WTC11 (cell line): Measurements from ENCODE around the gene PPARA. TPM values are rescaled to one million over a fixed set of nuclear protein-coding genes. Genes with fewer than 3 reads are reported as not detected.

Experiments used
- ATAC-seq: fragments of 200-7000 bp; cut with Tn5 transposase; 2 replicates; pipeline ENCODE4 v1.10.0; 2021; ENCODE audit warnings: mild to moderate bottlenecking, moderate library complexity
- CTCF ChIA-PET: fragments of 300-600 bp; sonication (Branson Sonifier 250); formaldehyde crosslinking; loops from one replicate; lab custom pipeline; 2021; ENCODE audit warnings: antibody characterized with exemption; lab: Charles Lee
- POLR2A ChIA-PET: fragments of 350-600 bp; sonication (Branson Sonifier 250); formaldehyde crosslinking; loops from one replicate; lab custom pipeline; 2021; ENCODE audit warnings: antibody characterized with exemption; lab: Charles Lee
- DNase-seq: peaks from one replicate; pipeline ENCODE4 v3.0.0; 2021; ENCODE audit warnings: low spot score
- H3K27ac Mint-ChIP-seq: 2 replicates; pipeline ENCODE4 v1.8.0; 2021; ENCODE audit warnings: mixed read lengths
- H3K27me3 Mint-ChIP-seq: 2 replicates; pipeline ENCODE4 v1.8.0; 2021; ENCODE audit warnings: low read depth, mild to moderate bottlenecking, moderate library complexity, mixed read lengths
- H3K36me3 Mint-ChIP-seq: 2 replicates; pipeline ENCODE4 v1.8.0; 2021; ENCODE audit warnings: mixed read lengths
- H3K4me1 Mint-ChIP-seq: 2 replicates; pipeline ENCODE4 v1.8.0; 2022; ENCODE audit warnings: mixed read lengths
- H3K4me3 Mint-ChIP-seq: 2 replicates; pipeline ENCODE4 v1.8.0; 2021; ENCODE audit warnings: mild to moderate bottlenecking, moderate library complexity, mixed read lengths
- H3K9me3 Mint-ChIP-seq: 2 replicates; pipeline ENCODE4 v1.8.0; 2021; ENCODE audit warnings: mixed read lengths
- ATF1 ChIP-seq: sonication (generic); formaldehyde crosslinking; IDR thresholded peaks from 2 replicates; pipeline ENCODE4 v1.8.1; 2023; ENCODE audit warnings: mild to moderate bottlenecking, moderate library complexity, missing genetic modification reagents
- CREM ChIP-seq: sonication (generic); formaldehyde crosslinking; IDR thresholded peaks from 2 replicates; pipeline ENCODE4 v1.8.1; 2022; ENCODE audit warnings: mild to moderate bottlenecking, missing genetic modification reagents, moderate library complexity
- GRHL2 ChIP-seq: fragments of 250-450 bp; sonication (Bioruptor Pico); IDR thresholded peaks from 2 replicates; pipeline ENCODE4 v1.8.0; 2022; ENCODE audit warnings: mild to moderate bottlenecking, moderate library complexity; ENCODE audit not compliant: insufficient replicate concordance, severe bottlenecking
- IRF2 ChIP-seq: sonication (generic); formaldehyde crosslinking; IDR thresholded peaks from 2 replicates; pipeline ENCODE4 v1.8.0; 2022; ENCODE audit warnings: low read depth, missing genetic modification reagents, borderline replicate concordance
- KAT7 ChIP-seq: sonication (generic); formaldehyde crosslinking; IDR thresholded peaks from 2 replicates; pipeline ENCODE4 v1.8.1; 2023; ENCODE audit warnings: missing genetic modification reagents, mild to moderate bottlenecking, borderline replicate concordance
- NFATC4 ChIP-seq: fragments of 250-450 bp; sonication (Bioruptor Pico); IDR thresholded peaks from 2 replicates; pipeline ENCODE4 v1.9.0; 2021; ENCODE audit warnings: mild to moderate bottlenecking
- RELA ChIP-seq: sonication (generic); formaldehyde crosslinking; IDR thresholded peaks from 2 replicates; pipeline ENCODE4 v1.8.1; 2022; ENCODE audit warnings: missing genetic modification reagents, mild to moderate bottlenecking, borderline replicate concordance
- RORB ChIP-seq: fragments of 250-450 bp; sonication (Bioruptor Pico); IDR thresholded peaks from 2 replicates; pipeline ENCODE4 v1.9.0; 2021; ENCODE audit warnings: mild to moderate bottlenecking
- TEAD4 ChIP-seq: sonication (generic); formaldehyde crosslinking; IDR thresholded peaks from 2 replicates; pipeline ENCODE4 v1.8.0; 2022; ENCODE audit warnings: mild to moderate bottlenecking, missing genetic modification reagents
- ZNF263 ChIP-seq: sonication (generic); formaldehyde crosslinking; IDR thresholded peaks from 2 replicates; pipeline ENCODE4 v1.8.1; 2022; ENCODE audit warnings: low read depth, mild to moderate bottlenecking, moderate library complexity, missing genetic modification reagents
- ZNF423 ChIP-seq: fragments of 250-450 bp; sonication (Bioruptor Pico); IDR thresholded peaks from 2 replicates; pipeline ENCODE4 v2.1.2; 2022; ENCODE audit warnings: mild to moderate bottlenecking, moderate library complexity
- total RNA-seq: library from RNA; stranded (reverse); gene quantifications from 3 replicates; pipeline ENCODE4 v1.2.3, GENCODE V29; 2021
- TF ChIP-seq, protein P1 (sequence below): fragments of 250-450 bp; sonication (Bioruptor Pico); IDR thresholded peaks from 2 replicates; pipeline ENCODE4 v1.9.0; 2021; ENCODE audit warnings: mild to moderate bottlenecking
- TF ChIP-seq, protein P2 (sequence below): sonication (generic); formaldehyde crosslinking; conservative IDR thresholded peaks from 2 replicates; pipeline ENCODE4 v1.8.1; 2022; ENCODE audit warnings: mild to moderate bottlenecking, missing genetic modification reagents
- TF ChIP-seq, protein P3 (sequence below): sonication (generic); formaldehyde crosslinking; IDR thresholded peaks from 2 replicates; pipeline ENCODE4 v1.8.0; 2022; ENCODE audit warnings: mild to moderate bottlenecking, missing genetic modification reagents
- TF ChIP-seq, protein P4 (sequence below): sonication (generic); formaldehyde crosslinking; IDR thresholded peaks from 2 replicates; pipeline ENCODE4 v1.8.1; 2022; ENCODE audit warnings: low read depth, missing genetic modification reagents, borderline replicate concordance
- TF ChIP-seq, protein P5 (sequence below): fragments of 250-450 bp; sonication (Bioruptor Pico); IDR thresholded peaks from 2 replicates; pipeline ENCODE4 v1.9.0; 2021; ENCODE audit warnings: mild to moderate bottlenecking

PPARA gene
- total RNA-seq, 1 experiment from 2014 or later = 9.3 TPM

DNA sequence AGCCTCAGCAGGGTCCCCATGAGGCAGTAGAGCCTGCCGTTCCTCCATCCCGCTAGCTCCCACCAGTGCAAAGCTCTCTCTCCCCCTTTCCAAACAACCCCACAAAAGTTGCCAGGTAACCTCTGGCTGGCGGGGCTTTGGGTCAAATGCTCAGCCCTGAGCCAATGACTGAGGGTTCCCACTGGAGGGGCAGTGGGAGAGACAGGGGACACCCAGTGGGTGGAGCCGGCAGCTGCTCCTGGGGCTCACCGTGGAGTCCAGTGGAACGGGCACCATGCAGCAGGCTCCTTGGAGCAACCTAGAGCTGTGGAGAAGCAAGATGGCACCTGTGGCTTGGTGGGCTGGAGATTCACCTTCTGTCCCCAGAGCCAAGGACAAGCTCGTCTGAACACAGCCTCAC lies 25.0 kb upstream of the PPARA start:
- POLR2A ChIA-PET = no interaction called here
- H3K36me3 Mint-ChIP-seq = no peaks in the 10 kb centered on the region

DNA sequence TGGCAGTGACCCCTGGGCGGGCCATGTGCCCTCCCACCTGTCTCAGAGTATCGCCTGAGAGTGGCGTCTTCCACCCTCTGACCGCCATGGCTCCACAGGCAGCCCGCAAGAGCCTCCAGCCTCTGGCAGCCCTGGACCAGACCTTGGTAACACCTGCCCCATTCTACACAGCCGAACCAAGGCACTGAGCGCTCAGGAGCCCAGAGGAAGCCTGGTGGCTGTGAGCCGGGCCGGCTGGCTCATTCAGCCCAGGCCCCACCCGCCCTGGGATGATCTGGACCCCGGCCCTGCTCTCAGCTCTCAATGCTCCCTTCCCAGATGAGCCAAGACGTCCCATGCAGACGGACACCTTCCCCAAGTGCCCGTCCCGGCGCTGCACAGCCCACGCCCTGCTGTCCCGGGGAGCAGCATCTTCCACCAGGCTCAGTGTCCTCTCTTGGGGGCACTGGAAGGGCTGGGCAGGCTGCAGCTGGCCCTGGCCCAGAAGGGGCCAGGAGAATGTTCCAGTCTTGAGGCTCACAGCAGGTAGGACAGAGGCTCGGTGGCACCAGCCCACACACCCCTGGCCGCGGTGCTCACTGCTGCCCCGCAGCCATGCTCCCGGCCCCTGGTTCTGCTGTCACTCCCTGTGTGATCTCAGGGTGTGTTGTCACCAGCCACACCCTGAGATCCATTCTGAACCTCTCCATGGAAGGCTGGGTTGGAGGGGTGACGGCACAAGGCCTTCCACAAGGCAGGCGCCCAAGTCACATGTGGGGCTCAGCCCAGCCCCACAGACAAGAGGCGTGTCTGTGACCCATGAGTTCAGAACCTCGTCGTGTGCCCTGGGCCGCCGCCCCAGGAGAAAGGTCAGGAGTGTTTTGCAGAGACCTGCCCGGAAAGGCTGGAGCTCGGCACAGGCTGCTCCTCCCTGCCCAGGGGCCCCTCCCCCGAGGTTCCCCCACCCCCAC lies 24.2 kb upstream of the PPARA start:
- Mint-ChIP-seq H3K36me3 (no peaks in the 10 kb centered on the region), H3K4me1 (no peaks in the 10 kb centered on the region), H3K9me3 (no peaks in the 10 kb centered on the region), H3K27ac (no peak overlapping the region), H3K27me3 (no peaks in the 10 kb centered on the region), H3K4me3 (no peak overlapping the region)
- no peak for DNase-seq
- POLR2A ChIA-PET = no interaction called here
- TF ChIP-seq CREM (CRISPR knock-in tag) (no peak), ZNF423 (CRISPR knock-in tag) (no peak), ATF1 (no peak), NFATC4 (CRISPR knock-in tag) (no peak), ZNF263 (no peak), GRHL2 (CRISPR knock-in tag) (no peak), KAT7 (CRISPR knock-in tag) (no peak), RELA (CRISPR knock-in tag) (no peak), TEAD4 (CRISPR knock-in tag) (no peak)
- TF ChIP-seq, protein P1, sequence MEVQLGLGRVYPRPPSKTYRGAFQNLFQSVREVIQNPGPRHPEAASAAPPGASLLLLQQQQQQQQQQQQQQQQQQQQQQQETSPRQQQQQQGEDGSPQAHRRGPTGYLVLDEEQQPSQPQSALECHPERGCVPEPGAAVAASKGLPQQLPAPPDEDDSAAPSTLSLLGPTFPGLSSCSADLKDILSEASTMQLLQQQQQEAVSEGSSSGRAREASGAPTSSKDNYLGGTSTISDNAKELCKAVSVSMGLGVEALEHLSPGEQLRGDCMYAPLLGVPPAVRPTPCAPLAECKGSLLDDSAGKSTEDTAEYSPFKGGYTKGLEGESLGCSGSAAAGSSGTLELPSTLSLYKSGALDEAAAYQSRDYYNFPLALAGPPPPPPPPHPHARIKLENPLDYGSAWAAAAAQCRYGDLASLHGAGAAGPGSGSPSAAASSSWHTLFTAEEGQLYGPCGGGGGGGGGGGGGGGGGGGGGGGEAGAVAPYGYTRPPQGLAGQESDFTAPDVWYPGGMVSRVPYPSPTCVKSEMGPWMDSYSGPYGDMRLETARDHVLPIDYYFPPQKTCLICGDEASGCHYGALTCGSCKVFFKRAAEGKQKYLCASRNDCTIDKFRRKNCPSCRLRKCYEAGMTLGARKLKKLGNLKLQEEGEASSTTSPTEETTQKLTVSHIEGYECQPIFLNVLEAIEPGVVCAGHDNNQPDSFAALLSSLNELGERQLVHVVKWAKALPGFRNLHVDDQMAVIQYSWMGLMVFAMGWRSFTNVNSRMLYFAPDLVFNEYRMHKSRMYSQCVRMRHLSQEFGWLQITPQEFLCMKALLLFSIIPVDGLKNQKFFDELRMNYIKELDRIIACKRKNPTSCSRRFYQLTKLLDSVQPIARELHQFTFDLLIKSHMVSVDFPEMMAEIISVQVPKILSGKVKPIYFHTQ (CRISPR knock-in tag) = no peak
- TF ChIP-seq, protein P2, sequence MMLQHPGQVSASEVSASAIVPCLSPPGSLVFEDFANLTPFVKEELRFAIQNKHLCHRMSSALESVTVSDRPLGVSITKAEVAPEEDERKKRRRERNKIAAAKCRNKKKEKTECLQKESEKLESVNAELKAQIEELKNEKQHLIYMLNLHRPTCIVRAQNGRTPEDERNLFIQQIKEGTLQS (CRISPR knock-in tag) = no peak
- TF ChIP-seq, protein P3, sequence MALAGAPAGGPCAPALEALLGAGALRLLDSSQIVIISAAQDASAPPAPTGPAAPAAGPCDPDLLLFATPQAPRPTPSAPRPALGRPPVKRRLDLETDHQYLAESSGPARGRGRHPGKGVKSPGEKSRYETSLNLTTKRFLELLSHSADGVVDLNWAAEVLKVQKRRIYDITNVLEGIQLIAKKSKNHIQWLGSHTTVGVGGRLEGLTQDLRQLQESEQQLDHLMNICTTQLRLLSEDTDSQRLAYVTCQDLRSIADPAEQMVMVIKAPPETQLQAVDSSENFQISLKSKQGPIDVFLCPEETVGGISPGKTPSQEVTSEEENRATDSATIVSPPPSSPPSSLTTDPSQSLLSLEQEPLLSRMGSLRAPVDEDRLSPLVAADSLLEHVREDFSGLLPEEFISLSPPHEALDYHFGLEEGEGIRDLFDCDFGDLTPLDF = no peak
- no peak for ATAC-seq
- CTCF ChIA-PET = interaction anchor here (1.0 to 4.8 kb wide), 4 partner anchors 119 to 131 kb away, joined by 3 to 33 read pairs (median 5); no protein-coding TSS in a partner anchor

More for the DNA sequence above, 25.0 kb upstream of the PPARA start:
- H3K4me3 Mint-ChIP-seq = no peak overlapping the region
- H3K27ac Mint-ChIP-seq = no peak overlapping the region
- H3K9me3 Mint-ChIP-seq = no peaks in the 10 kb centered on the region
- TF ChIP-seq, protein P4, sequence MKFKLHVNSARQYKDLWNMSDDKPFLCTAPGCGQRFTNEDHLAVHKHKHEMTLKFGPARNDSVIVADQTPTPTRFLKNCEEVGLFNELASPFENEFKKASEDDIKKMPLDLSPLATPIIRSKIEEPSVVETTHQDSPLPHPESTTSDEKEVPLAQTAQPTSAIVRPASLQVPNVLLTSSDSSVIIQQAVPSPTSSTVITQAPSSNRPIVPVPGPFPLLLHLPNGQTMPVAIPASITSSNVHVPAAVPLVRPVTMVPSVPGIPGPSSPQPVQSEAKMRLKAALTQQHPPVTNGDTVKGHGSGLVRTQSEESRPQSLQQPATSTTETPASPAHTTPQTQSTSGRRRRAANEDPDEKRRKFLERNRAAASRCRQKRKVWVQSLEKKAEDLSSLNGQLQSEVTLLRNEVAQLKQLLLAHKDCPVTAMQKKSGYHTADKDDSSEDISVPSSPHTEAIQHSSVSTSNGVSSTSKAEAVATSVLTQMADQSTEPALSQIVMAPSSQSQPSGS = no peak
- TF ChIP-seq, protein P5, sequence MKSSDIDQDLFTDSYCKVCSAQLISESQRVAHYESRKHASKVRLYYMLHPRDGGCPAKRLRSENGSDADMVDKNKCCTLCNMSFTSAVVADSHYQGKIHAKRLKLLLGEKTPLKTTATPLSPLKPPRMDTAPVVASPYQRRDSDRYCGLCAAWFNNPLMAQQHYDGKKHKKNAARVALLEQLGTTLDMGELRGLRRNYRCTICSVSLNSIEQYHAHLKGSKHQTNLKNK = no peak
- TF ChIP-seq IRF2 (CRISPR knock-in tag) (no peak), RORB (CRISPR knock-in tag) (no peak)
- CTCF ChIA-PET = interaction anchor here (1.5 to 4.8 kb wide), 2 partner anchors 119 to 130 kb away, joined by 6 to 33 read pairs; no protein-coding TSS in a partner anchor
- ATAC-seq (no peak), DNase-seq (no peak)
- H3K4me1 Mint-ChIP-seq = no peaks in the 10 kb centered on the region
- H3K27me3 Mint-ChIP-seq = no peaks in the 10 kb centered on the region
